Fibroblast of skin of scalp (primary cell): Measurements from ENCODE around the gene FOXI1. TPM values are rescaled to one million over a fixed set of nuclear protein-coding genes. Genes with fewer than 3 reads are reported as not detected.
A peak's percentile ranks its signal among the peaks of the same experiment; 100 is the strongest.

Experiments
- DNase-seq: peaks from one replicate; pipeline ENCODE4 v3.0.0-alpha.2; 2013
- polyA plus RNA-seq, 2 experiments: library from polyadenylated mRNA; unstranded; fragments of 120-200 nt; gene quantifications; one replicate each; pipeline ENCODE4 v1.2.1, GENCODE V29; 2013; ENCODE audit not compliant: insufficient read length in 2 of 2

Gene FOXI1
- polyA plus RNA-seq (2013, experiment 1 of 2; ENCODE audit: insufficient read length): not detected
- not detected for polyA plus RNA-seq (2013, experiment 2 of 2; ENCODE audit: insufficient read length)

GRCh38 chr5:170105642-170106611, at the start of gene FOXI1:
Gene FOXI1, plus strand, starts transcription at chr5:170105897. Its CDS starts 61 bp downstream, at chr5:170105958.
- no peak for DNase-seq

GRCh38 chr5:170056561-170057267, 49.0 kb upstream of the FOXI1 start:
- no peak for DNase-seq

- no peak for DNase-seq
These were observed 48.4 kb upstream of the FOXI1 start for GRCh38 chr5:170057311-170057710.

- DNase-seq: no peak
These were observed 46.5 kb upstream of the FOXI1 start for GRCh38 chr5:170059221-170059620.

GRCh38 chr5:170067152-170067551, 38.5 kb upstream of the FOXI1 start:
- no peak for DNase-seq

- DNase-seq: no peak
These were observed 38.0 kb upstream of the FOXI1 start for GRCh38 chr5:170067574-170068170.

GRCh38 chr5:170069512-170069911, 36.2 kb upstream of the FOXI1 start:
- no peak for DNase-seq

- peak; percentile 46 for DNase-seq
These were observed 34.9 kb upstream of the FOXI1 start for GRCh38 chr5:170070556-170071412.

GRCh38 chr5:170071748-170072147, 33.9 kb upstream of the FOXI1 start:
- no peak for DNase-seq

- no peak for DNase-seq
These were observed 30.0 kb upstream of the FOXI1 start for GRCh38 chr5:170075696-170076095.

GRCh38 chr5:170076211-170076610, 29.5 kb upstream of the FOXI1 start:
- DNase-seq: no peak

- DNase-seq: no peak
These were observed 29.0 kb upstream of the FOXI1 start for GRCh38 chr5:170076739-170077138.

GRCh38 chr5:170077526-170077925, 28.2 kb upstream of the FOXI1 start:
- no peak for DNase-seq

GRCh38 chr5:170078458-170078857, 27.2 kb upstream of the FOXI1 start:
- no peak for DNase-seq

- no peak for DNase-seq
These were observed 26.8 kb upstream of the FOXI1 start for GRCh38 chr5:170078931-170079330.

- DNase-seq: no peak
These were observed 25.5 kb upstream of the FOXI1 start for GRCh38 chr5:170080217-170080616.

GRCh38 chr5:170080786-170081445, 24.8 kb upstream of the FOXI1 start:
- DNase-seq: no peak

- DNase-seq: no peak
These were observed 24.1 kb upstream of the FOXI1 start for GRCh38 chr5:170081616-170082015.

- no peak for DNase-seq
These were observed 23.0 kb upstream of the FOXI1 start for GRCh38 chr5:170082701-170083100.

- DNase-seq: no peak
These were observed 18.4 kb upstream of the FOXI1 start for GRCh38 chr5:170087168-170087817.
